IMR-90 (cell line): ENCODE data around the gene ADAM12. TPM values are rescaled to one million over a fixed set of nuclear protein-coding genes. Genes with fewer than 3 reads are reported as not detected.

Experiments
- ATAC-seq: fragments of 200-7000 bp; cut with Tn5 transposase; 2 replicates; pipeline ENCODE4 v1.9.1; 2020; ENCODE audit warnings: low read depth, mild to moderate bottlenecking, moderate library complexity
- BruUV-seq: library from RNA; stranded (reverse); fragments of 400-500 nt; replicated peaks from 2 replicates; lab custom pipeline; 2021; lab: Mats Ljungman, UMichigan
- CTCF ChIA-PET: fragments of 300-600 bp; formaldehyde crosslinking; extraction: SDS; loops from one replicate; lab custom pipeline; 2021; ENCODE audit warnings: antibody characterized with exemption; lab: Yijun Ruan, JAX
- POLR2A ChIA-PET: fragments of 300-600 bp; sonication (Branson Sonifier 250); formaldehyde crosslinking; loops from one replicate; lab custom pipeline; 2022; ENCODE audit warnings: antibody characterized with exemption; ENCODE audit not compliant: unreplicated experiment; lab: Charles Lee
- DNase-seq: peaks from one replicate; pipeline ENCODE4 v3.0.0; 2013
- H2AFZ ChIP-seq: replicated peaks from 2 replicates; pipeline ENCODE3; 2013; ENCODE audit warnings: low read length, mild to moderate bottlenecking; ENCODE audit not compliant: poor library complexity
- H2AK5ac ChIP-seq: 2 replicates; pipeline ENCODE4 v1.6.1; 2013; ENCODE audit warnings: low read depth, low read length, inconsistent platforms
- H2AK9ac ChIP-seq: replicated peaks from 2 replicates; pipeline ENCODE3; 2013; ENCODE audit warnings: mild to moderate bottlenecking, low read depth, low read length, moderate library complexity; ENCODE audit not compliant: poor library complexity
- H2BK120ac ChIP-seq: 2 replicates; pipeline ENCODE4 v1.6.1; 2013; ENCODE audit warnings: low read depth, low read length, inconsistent platforms
- H2BK15ac ChIP-seq: 3 replicates; pipeline ENCODE4 v1.6.1; 2013; ENCODE audit warnings: low read depth, low read length, inconsistent platforms
- H2BK20ac ChIP-seq: 2 replicates; pipeline ENCODE4 v1.6.1; 2013; ENCODE audit warnings: low read depth, mild to moderate bottlenecking, inconsistent platforms, low read length, moderate library complexity
- H2BK5ac ChIP-seq: 2 replicates; pipeline ENCODE4 v1.6.1; 2013; ENCODE audit warnings: mild to moderate bottlenecking, low read depth, low read length, inconsistent platforms; ENCODE audit not compliant: poor library complexity, severe bottlenecking
- H3K14ac ChIP-seq: replicated peaks from 2 replicates; pipeline ENCODE4 v1.6.1; 2013; ENCODE audit warnings: low read depth, low read length, inconsistent platforms
- H3K18ac ChIP-seq: 2 replicates; pipeline ENCODE4 v1.6.1; 2013; ENCODE audit warnings: low read depth, low read length, control low read depth
- H3K23ac ChIP-seq: 2 replicates; pipeline ENCODE4 v1.6.1; 2013; ENCODE audit warnings: low read depth, low read length, inconsistent platforms
- H3K27ac ChIP-seq: 2 replicates; pipeline ENCODE4 v1.5.1; 2013; ENCODE audit warnings: mild to moderate bottlenecking, control low read depth, low read length; ENCODE audit not compliant: insufficient read depth
- H3K27me3 ChIP-seq: 2 replicates; pipeline ENCODE4 v1.6.1; 2013; ENCODE audit warnings: low read length; ENCODE audit not compliant: control insufficient read depth, insufficient read depth
- H3K36me3 ChIP-seq: 2 replicates; pipeline ENCODE4 v1.6.1; 2013; ENCODE audit warnings: low read length, mixed read lengths; ENCODE audit not compliant: control insufficient read depth, insufficient read depth
- H3K4ac ChIP-seq: 2 replicates; pipeline ENCODE4 v1.6.1; 2013; ENCODE audit warnings: low read depth, low read length, inconsistent platforms
- H3K4me1 ChIP-seq: 2 replicates; pipeline ENCODE4 v1.6.1; 2013; ENCODE audit warnings: low read length, mixed read lengths; ENCODE audit not compliant: control insufficient read depth, insufficient read depth
- H3K4me2 ChIP-seq: 2 replicates; pipeline ENCODE4 v1.6.1; 2013; ENCODE audit warnings: low read depth, mild to moderate bottlenecking, control low read depth, low read length, moderate library complexity
- H3K4me3 ChIP-seq: 2 replicates; pipeline ENCODE4 v1.5.1; 2013; ENCODE audit warnings: low read depth, mild to moderate bottlenecking, control low read depth, low read length, moderate library complexity; ENCODE audit not compliant: insufficient read depth
- H3K56ac ChIP-seq: 2 replicates; pipeline ENCODE4 v1.6.1; 2013; ENCODE audit warnings: low read length, inconsistent platforms; ENCODE audit not compliant: insufficient read depth; ENCODE audit errors: extremely low read depth
- H3K79me1 ChIP-seq, 2 experiments: 2 replicates each; pipeline ENCODE4 v1.6.1; 2013; ENCODE audit warnings: low read length in 2 of 2, inconsistent platforms in 1 of 2, low read depth in 1 of 2
- H3K9ac ChIP-seq: 2 replicates; pipeline ENCODE4 v1.6.1; 2013; ENCODE audit warnings: low read depth, low read length, control low read depth
- H3K9me1 ChIP-seq: 2 replicates; pipeline ENCODE4 v1.6.1; 2013; ENCODE audit warnings: low read length, inconsistent platforms; ENCODE audit not compliant: insufficient read depth
- H3K9me3 ChIP-seq: 2 replicates; pipeline ENCODE4 v1.6.1; 2013; ENCODE audit warnings: low read length; ENCODE audit not compliant: control insufficient read depth, insufficient read depth
- H4K20me1 ChIP-seq: 2 replicates; pipeline ENCODE4 v1.6.1; 2013; ENCODE audit warnings: low read length, inconsistent platforms; ENCODE audit not compliant: insufficient read depth
- H4K5ac ChIP-seq: 2 replicates; pipeline ENCODE4 v1.6.1; 2013; ENCODE audit warnings: mild to moderate bottlenecking, low read depth, low read length, control low read depth
- H4K8ac ChIP-seq, 2 experiments: 2 replicates each; pipeline ENCODE4 v1.6.1; 2013; ENCODE audit warnings: low read depth in 2 of 2, low read length in 2 of 2, control low read depth in 1 of 2, inconsistent platforms in 1 of 2
- H4K91ac ChIP-seq: 2 replicates; pipeline ENCODE4 v1.6.1; 2013; ENCODE audit warnings: low read depth, low read length, inconsistent platforms; ENCODE audit not compliant: insufficient read depth
- SMC3 ChIP-seq: fragments of 150-350 bp; IDR thresholded peaks from 2 replicates; pipeline ENCODE4 v1.6.1; 2016; ENCODE audit warnings: low read depth, mild to moderate bottlenecking, antibody characterized with exemption, low read length, moderate library complexity
- WGBS, 2 experiments: methylation state at CpG; one replicate each; pipeline versions ENCODE4 v1.1.5 to v1.1.7; 2013; ENCODE audit warnings: missing lambda C conversion rate in 2 of 2; ENCODE audit not compliant: insufficient read length in 1 of 2; ENCODE audit errors: extremely low coverage in 2 of 2; 5-methylcytosine and 5-hydroxymethylcytosine counted together
- dilution Hi-C: fragments of 300-500 bp; cut with HindIII; formaldehyde crosslinking; loops from one replicate; pipeline ENCODE4 v1.14.3; 2018; ENCODE audit warnings: low sequenced_read_pairs; ENCODE audit not compliant: unreplicated experiment
- in situ Hi-C: fragments of 300-500 bp; cut with MboI; formaldehyde crosslinking; loops from 3 replicates; pipeline ENCODE4 v1.14.3; 2019; ENCODE audit warnings: low sequenced_read_pairs, inconsistent platforms, mixed read lengths
- intact Hi-C: fragments of 100-400 bp; cut with micrococcal nuclease; formaldehyde crosslinking; loops from 2 replicates; pipeline ENCODE4 v1.10.0; 2022
- polyA plus RNA-seq, 3 experiments: library from polyadenylated mRNA; depleted of rRNA; stranded (reverse); fragments of >200 nt; gene quantifications; 2 replicates each; pipeline ENCODE4 v1.2.3, GENCODE V29; 2012; ENCODE audit warnings: low replicate concordance in 1 of 3
- total RNA-seq: library from RNA; depleted of rRNA; stranded (reverse); fragments of >200 nt; gene quantifications from 2 replicates; pipeline ENCODE4 v1.2.3, GENCODE V29; 2012
- TF ChIP-seq, protein P1 (sequence below): conservative IDR thresholded peaks from 2 replicates; pipeline ENCODE4 v1.5.1; 2012; ENCODE audit warnings: mild to moderate bottlenecking, low read depth, low read length, improper control_type of control experiment
- TF ChIP-seq, protein P2 (sequence below): fragments of 150-350 bp; IDR thresholded peaks from 2 replicates; pipeline ENCODE4 v1.6.1; 2016; ENCODE audit warnings: low read depth, mild to moderate bottlenecking, low read length, moderate library complexity, borderline replicate concordance

ADAM12 gene
- total and polyA plus RNA-seq, 2 of the 4 experiments (the other 2 are of a cell fraction), result 9.6 to 10.2 TPM

DNA sequence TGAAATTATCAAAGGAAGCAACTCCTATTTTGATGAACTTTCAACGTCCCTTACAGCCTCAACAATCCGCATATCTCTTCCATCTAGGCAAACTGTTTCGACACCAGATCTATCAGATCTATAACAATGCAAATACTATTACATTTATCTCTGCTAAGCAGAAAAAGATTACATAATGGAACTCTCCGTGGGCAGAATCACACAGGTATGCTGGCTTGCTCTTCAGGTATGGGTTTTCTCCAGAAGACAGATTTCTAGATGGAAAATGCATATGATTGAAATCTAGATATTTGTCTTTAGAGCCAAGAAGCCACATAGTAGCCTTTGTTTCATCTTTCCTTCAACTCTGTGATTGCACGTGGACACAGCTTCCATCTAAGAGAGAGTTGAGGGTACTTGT, 38.6 kb downstream of the ADAM12 start:
- Histone ChIP-seq H3K4me3 (no peak overlapping the region), H3K27me3 (no peaks in the 10 kb centered on the region), H3K27ac (no peak overlapping the region), H3K14ac (no peak overlapping the region), H4K5ac (no peak overlapping the region), H3K18ac (no peak overlapping the region), H3K4me2 (no peak overlapping the region), H3K9ac (no peak overlapping the region), H2AK9ac (no peak overlapping the region), H3K4ac (no peak overlapping the region), H2BK120ac (no peak overlapping the region), H2BK5ac (no peak overlapping the region), H3K4me1 (peaks cover 9% of the 10 kb centered on the region), H4K91ac (no peak overlapping the region), H3K23ac (no peak overlapping the region), H4K20me1 (no peaks in the 10 kb centered on the region), H3K56ac (no peak overlapping the region), H2BK15ac (no peak overlapping the region), H3K9me3 (no peaks in the 10 kb centered on the region), H3K36me3 (no peaks in the 10 kb centered on the region), H4K8ac (no peak overlapping the region), H3K9me1 (0 out of 2 replicates have a peak, but pooled peaks cover 10% of the 10 kb centered on the region), H2AK5ac (no peak overlapping the region), H2AFZ (no peak overlapping the region), H2BK20ac (no peak overlapping the region), H3K79me1 (no peaks in the 10 kb centered on the region)
- intact Hi-C loops (no loop called here), in situ Hi-C loops (no loop called here), dilution Hi-C loops (no loop called here)
- ChIA-PET CTCF (no interaction called here), POLR2A (no interaction called here)
- TF ChIP-seq, protein P1, sequence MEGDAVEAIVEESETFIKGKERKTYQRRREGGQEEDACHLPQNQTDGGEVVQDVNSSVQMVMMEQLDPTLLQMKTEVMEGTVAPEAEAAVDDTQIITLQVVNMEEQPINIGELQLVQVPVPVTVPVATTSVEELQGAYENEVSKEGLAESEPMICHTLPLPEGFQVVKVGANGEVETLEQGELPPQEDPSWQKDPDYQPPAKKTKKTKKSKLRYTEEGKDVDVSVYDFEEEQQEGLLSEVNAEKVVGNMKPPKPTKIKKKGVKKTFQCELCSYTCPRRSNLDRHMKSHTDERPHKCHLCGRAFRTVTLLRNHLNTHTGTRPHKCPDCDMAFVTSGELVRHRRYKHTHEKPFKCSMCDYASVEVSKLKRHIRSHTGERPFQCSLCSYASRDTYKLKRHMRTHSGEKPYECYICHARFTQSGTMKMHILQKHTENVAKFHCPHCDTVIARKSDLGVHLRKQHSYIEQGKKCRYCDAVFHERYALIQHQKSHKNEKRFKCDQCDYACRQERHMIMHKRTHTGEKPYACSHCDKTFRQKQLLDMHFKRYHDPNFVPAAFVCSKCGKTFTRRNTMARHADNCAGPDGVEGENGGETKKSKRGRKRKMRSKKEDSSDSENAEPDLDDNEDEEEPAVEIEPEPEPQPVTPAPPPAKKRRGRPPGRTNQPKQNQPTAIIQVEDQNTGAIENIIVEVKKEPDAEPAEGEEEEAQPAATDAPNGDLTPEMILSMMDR, result no peak
- TF ChIP-seq, protein P2, sequence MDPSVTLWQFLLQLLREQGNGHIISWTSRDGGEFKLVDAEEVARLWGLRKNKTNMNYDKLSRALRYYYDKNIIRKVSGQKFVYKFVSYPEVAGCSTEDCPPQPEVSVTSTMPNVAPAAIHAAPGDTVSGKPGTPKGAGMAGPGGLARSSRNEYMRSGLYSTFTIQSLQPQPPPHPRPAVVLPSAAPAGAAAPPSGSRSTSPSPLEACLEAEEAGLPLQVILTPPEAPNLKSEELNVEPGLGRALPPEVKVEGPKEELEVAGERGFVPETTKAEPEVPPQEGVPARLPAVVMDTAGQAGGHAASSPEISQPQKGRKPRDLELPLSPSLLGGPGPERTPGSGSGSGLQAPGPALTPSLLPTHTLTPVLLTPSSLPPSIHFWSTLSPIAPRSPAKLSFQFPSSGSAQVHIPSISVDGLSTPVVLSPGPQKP, result no peak
- TF ChIP-seq SMC3, result no peak
- ATAC-seq (no peak), DNase-seq (no peak)
- WGBS, 2 experiments, result 60% methylated on average over 2 of the region's 5 CpGs; no CpG with 5 or more reads in 1 of the 2 experiments
- BruUV-seq, result no TSS peak
